GM18873 (cell line): ENCODE results near the gene CHN1.

Experiments used
- ATAC-seq: cut with Tn5 transposase; IDR thresholded peaks from one replicate; pipeline ENCODE4 v1.9.1; 2021; ENCODE audit warnings: mild to moderate bottlenecking, moderate library complexity, moderate number of reproducible peaks; ENCODE audit not compliant: unreplicated experiment, low FRiP score

The CHN1 gene

GRCh38 chr2:174775571-174775980, 229.6 kb downstream of the CHN1 start:
- ATAC-seq = no peak

GRCh38 chr2:174774886-174775285, 230.3 kb downstream of the CHN1 start:
- no peak for ATAC-seq

- ATAC-seq = no peak
Measured at GRCh38 chr2:174773215-174773614, 232.0 kb downstream of the CHN1 start.

- no peak for ATAC-seq
Measured at GRCh38 chr2:174772472-174772801, 232.7 kb downstream of the CHN1 start.

GRCh38 chr2:174771631-174772471, 233.3 kb downstream of the CHN1 start:
- peak; percentile 58 for ATAC-seq

- no peak for ATAC-seq
Measured at GRCh38 chr2:174771136-174771535, 234.0 kb downstream of the CHN1 start.

GRCh38 chr2:174768557-174768956, 236.6 kb downstream of the CHN1 start:
- no peak for ATAC-seq

- no peak for ATAC-seq
Measured at GRCh38 chr2:174766271-174766670, 238.9 kb downstream of the CHN1 start.

GRCh38 chr2:174765576-174765975, 239.6 kb downstream of the CHN1 start:
- no peak for ATAC-seq

- ATAC-seq = no peak
Measured at GRCh38 chr2:174764280-174765255, 240.6 kb downstream of the CHN1 start, which contains the start of gene CHRNA1. Gene CHRNA1 (minus strand): TSS chr2:174764472. CDS start chr2:174764394, 78 bp downstream.

GRCh38 chr2:174763780-174764179, 241.4 kb downstream of the CHN1 start:
- no peak for ATAC-seq

GRCh38 chr2:174762464-174762863, 242.7 kb downstream of the CHN1 start:
- ATAC-seq = no peak

GRCh38 chr2:174761837-174762236, 243.3 kb downstream of the CHN1 start:
- ATAC-seq = no peak

- no peak for ATAC-seq
Measured at GRCh38 chr2:174760845-174761473, 244.2 kb downstream of the CHN1 start.

- no peak for ATAC-seq
Measured at GRCh38 chr2:174759381-174760065, 245.7 kb downstream of the CHN1 start.

- no peak for ATAC-seq
Measured at GRCh38 chr2:174756743-174757142, 248.4 kb downstream of the CHN1 start.

- ATAC-seq = peak; percentile 30
Measured at GRCh38 chr2:174753038-174753633, 252.0 kb downstream of the CHN1 start.

GRCh38 chr2:174752403-174753037, 252.7 kb downstream of the CHN1 start:
- ATAC-seq = peak; percentile 88

- peak; percentile 39 for ATAC-seq
Measured at GRCh38 chr2:174750923-174751441, 254.2 kb downstream of the CHN1 start.
